NCI-H82 treated with DMSO at 0.1 percent for 48 hours (cell line): ENCODE results near the gene POLR2M.

Experiments
- DNase-seq: peaks from one replicate; lab custom pipeline; 2025; ENCODE audit not compliant: unreplicated experiment; lab: John Stamatoyannopoulos, UW

POLR2M gene

DNA sequence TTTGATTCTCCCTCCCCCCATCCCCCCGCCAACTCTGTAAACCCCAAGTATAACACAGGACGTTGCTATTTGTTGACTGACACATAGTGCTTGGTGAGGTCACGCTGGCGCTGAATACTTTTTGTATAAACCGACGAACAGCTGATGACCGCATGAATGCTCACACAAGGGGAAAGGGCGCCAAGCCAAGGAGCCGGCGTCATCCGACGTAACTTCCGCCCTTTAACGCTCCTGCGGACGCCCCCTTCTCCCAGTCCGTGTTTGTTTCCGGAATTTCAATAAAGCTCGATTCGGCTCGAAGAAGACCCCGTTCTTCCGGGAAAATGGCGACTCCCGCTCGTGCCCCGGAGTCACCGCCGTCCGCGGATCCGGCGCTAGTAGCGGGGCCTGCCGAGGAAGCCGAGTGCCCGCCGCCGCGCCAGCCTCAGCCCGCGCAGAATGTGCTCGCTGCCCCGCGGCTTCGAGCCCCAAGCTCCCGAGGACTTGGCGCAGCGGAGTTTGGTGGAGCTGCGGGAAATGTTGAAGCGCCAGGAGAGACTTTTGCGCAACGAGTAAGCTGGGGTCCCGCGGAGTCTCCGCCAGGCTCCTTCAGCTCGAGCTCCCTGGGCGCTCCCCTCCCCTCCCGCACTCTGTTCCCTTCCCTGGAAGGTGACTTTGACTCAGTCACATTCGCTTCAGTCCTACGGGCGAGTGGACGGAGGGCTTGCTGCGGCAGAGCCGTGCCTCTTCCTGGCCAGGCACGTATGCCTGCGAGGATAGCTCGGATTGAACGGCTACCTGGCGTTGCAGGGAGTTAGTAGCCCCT is at the start of gene POLR2M:
TSS of gene POLR2M (plus strand) at position 310 of the 805 bp plus-strand sequence. CDS start at position 439, 129 bp downstream.
- DNase-seq = peak; percentile 81

DNA sequence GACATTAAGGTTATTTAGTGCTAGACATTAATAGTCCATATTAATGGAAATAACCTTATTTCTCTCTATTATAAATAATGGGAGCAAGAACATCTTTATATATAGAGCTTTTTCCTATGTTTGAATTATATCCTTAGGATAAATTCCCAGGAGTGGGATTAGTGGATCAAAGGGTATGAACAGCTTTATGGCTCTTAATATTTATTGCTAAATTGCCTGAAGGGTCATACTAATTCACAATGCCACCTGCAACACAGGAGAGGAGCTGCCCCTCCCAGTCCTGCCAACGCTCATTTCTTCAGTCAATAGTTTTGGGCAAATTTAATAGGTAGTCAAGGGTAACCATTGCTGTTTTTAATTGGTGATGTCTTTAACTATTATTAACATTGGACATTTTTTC is 48.9 kb upstream of the POLR2M start:
- no peak for DNase-seq

DNA sequence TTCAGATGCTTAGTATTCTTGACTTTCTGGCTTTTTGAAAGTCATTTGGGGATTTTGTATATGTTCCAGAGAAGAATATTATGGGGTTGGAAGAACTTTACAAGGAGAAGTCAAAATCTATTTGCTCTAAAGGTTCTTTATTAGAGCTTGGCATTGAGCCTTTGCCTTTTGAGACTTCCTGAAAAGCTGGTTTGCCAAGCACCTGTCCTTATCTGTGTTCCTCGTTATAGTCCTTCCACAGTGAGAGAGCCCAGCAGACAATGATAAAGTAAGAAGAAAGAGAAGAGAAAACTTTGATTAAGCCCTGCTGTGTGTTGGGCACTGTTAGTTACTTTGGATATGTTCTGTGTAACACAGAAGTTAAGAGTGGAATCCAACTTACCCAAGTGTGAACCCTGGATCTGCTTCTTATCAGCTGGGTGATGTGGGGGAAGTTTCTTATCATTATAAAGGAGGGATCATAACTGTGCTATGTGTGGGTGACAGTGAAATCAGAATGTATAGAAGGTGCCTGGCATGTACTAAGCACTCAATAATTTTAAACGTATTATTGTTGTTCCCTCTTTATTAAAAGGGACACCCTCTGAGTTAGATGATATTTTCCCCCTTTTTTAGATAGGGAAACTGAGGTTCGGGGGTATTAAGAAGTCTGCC is 44.3 kb upstream of the POLR2M start:
- DNase-seq = no peak

DNA sequence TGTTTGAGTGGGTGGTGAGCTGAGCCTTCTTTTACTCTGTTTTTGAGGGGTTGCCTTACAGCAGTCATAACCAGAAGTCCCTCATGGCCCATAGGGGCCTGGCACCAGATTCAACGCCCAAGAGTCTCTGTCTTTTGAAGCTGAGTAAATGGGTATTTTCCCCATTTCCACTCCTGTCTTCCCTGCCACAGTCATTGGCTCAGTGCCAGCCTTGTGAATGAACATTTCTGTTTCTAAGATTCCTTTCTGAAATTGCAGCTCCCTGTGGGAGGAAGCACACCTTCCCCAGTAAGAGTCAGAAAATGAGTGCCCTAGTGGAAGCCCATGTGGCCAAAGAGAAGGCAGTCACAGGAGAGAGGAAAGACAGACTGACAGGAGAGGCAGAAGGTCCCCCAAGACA is 43.7 kb upstream of the POLR2M start:
- DNase-seq = no peak

DNA sequence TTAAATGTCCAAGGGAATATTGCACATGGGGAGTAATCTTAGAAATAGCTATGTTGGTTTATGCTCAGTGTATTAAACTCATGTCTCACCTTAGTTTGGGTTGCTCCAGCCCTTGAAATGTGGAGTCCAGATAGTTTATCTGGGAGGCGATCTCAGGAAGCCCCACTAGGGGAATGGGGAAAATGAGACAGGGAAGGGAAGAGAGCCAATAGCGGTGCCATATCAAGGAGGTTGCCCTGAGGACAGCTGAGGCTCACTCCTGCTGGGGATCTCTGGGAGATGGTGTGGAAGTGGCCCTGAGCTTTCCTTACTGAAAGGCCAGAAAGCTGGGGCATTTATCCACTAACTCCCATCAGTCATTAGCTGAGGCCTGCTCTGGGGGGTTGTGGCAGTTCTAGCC is 43.3 kb upstream of the POLR2M start:
- DNase-seq = no peak

DNA sequence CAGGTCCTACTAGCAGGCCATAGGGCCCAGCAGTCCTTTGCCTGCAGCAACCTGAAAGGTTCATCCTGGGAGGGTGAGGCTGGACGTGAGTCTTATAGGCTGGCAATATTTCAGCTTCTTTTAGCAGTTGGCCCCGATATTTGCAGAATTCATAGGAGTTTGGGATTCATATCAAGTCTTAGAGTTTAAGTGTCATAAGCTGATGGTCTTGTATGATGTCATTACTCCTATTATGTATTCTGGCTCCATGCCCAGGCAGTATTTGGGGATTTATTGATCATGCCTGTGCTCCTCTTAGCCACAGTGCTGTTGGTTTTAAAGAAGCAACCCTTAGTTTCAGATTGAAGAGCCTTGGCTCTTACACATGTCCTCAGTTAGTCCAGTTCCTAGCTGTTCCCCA is 41.3 kb upstream of the POLR2M start:
- no peak for DNase-seq

DNA sequence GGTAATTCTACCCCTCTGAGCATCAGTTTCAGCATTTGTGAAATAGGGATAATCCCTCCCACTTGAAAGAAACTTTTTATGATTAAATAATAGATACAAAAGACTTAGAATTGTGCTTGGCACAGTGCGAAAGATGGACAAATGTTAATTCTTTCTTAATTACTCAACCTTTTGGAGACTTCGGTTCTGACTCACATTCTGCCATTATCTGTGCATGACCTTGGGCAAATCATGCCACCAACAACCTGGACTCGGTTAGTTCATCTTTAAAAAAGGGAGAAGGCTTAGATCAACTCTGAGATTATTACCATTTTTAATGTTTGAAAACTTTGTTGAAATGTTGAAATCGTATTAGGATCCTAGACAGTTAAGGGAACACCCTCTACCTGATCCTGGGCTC is 40.6 kb upstream of the POLR2M start:
- DNase-seq = no peak

DNA sequence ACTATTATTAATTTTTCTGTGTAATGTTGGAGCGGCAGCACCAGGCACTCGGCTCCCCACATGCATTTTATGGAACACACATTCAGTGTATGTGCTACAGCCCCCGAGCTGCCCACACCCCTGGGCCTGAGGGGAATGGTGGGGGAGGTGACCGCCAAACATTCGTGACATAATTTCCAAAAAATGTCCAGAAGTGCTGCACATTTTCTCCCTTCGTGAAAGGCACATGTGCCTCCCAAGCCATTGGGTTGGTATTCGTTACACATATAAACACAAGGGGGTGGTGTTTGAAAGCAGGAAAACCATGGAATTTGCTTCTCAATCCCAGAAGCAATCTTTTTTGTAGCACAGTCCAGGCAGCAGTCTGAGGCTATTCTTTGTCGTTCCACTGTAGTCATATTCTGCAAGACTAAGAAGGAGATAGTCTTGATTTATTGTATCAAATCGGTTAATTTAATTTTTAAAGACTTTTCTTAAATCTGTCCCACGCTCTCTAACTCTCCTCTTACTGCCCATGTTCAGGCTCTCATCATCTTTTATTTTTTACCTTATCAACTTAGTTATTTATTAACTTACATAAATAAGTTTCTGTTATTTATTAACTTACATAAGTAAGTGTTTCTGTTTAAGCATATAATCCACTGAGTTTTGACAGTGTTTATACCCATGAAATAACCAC is 39.2 kb upstream of the POLR2M start:
- no peak for DNase-seq

DNA sequence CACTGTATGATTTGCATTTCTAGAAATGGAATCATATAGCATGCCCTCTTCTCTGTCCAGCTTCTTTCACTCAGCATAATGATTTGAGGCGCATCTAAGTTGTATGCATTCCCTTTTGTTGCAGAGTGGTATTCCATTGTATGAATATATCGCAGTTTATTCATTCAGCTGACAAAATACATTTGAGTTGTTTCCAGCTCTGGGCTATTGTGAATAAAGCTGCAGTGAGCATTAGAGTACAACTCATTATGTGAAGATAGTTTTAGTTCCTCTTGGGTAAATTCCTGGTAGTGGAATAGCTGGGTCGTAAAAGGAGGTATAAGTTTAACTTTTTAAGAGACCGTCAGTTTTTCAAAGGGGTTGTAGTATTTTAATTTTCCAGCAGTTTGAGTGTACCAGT is 38.5 kb upstream of the POLR2M start:
- DNase-seq = no peak

DNA sequence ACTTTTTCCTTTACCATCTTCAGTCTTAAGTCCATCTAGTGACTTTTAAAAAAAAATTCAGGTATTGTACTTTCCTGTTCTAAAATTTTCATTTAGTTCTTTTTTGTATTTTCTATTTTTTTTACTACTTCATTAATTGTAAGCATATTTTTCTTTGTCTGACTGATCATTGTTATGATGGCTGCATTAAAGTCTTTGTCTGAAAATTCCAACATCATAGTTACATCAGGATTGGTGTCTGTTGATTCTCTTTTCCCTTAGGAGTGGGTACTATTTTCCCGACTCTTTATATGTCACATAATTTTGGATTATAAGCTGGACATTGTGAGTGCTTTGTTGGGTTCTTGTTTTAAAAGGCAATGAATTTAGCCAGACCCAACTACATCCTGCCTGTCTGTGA is 34.9 kb upstream of the POLR2M start:
- no peak for DNase-seq

DNA sequence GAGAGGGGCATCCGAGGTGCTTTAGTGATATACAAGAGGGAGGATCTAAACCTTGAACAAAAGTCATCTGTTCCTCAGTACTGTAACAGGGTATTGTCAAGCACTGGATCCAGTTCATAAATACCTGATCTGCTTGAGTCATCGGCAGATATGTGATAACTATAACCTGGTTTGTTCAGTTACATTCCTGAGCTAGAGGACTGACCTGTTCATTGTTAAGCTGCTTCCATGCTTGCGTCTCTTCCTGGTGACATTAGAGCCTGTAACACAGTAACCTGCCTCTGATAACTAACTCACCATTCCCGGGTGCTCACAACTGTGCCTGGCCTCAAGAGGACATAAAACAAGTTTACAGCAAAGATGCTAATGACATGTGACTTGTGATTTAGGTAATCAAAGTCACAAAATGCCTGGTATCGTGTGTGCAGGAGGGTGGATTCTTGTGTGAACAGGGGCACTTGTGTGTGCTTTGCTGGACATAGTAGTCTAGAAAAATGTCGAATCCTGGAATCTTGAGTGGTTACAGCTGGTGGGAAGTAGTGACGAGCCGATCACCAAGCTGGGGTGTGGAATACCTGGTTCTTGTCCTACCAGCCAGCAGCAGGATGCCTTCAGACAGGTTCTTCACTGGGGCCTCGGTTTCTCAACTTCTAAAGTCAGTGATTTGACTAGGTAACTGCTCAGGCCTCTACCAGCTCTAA is 30.9 kb upstream of the POLR2M start:
- DNase-seq = no peak

DNA sequence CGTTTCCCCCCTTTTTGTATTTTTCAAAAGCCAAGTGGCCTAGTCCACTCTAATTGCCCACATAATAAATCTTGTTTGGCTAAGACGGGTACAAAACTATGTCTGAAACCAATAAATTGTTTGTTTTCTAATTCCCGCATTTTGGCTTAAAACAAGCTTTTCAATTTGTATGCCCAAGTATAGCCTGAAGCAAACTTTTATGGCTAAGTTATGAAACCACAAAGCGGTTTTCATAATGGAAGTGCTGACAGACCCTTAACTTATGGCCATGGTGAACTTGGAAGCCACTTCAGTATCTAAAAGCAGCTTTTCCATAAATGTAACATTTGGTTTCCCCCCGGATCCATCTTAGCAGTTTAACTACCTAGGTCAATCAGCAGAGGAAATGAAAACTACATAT is 29.9 kb upstream of the POLR2M start:
- DNase-seq = no peak

DNA sequence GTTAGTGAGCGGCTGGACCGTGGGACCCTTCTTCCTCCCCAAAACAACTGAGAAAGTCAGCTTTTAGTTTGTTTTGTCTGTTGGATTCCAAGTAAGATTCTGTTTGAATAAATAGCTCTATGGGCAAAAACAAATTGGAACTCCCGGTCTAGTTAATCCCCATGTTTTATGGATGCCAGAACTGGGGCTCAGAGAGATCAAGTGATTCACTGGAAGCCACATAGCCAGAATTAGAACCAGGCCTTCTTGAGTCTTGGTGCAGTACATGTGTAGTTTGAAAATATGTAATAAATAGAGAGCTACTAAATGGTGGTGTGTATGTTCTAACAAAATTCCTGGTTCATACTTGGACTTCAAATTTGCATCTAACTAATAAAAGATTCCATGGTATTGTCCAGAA is 29.3 kb upstream of the POLR2M start:
- DNase-seq = no peak

DNA sequence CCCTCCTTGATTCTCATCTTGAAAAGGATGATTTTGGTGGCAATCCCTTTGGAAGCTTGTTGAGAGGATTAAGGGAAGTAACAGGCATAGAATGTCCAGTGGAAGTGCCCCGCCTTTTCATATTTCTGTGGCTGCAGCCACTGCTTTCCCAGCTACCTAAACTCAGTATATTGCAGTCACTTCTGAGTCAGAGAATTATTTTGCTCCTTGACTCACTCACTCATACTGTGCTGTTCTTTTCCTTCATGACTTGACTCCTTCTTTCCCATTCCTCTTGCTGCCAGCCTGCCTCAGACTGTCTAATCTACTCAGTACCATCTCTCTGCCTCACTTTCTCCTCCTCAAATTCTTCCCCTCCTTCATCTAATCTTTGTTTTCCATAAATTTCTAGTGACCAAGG is 26.5 kb upstream of the POLR2M start:
- DNase-seq = no peak

DNA sequence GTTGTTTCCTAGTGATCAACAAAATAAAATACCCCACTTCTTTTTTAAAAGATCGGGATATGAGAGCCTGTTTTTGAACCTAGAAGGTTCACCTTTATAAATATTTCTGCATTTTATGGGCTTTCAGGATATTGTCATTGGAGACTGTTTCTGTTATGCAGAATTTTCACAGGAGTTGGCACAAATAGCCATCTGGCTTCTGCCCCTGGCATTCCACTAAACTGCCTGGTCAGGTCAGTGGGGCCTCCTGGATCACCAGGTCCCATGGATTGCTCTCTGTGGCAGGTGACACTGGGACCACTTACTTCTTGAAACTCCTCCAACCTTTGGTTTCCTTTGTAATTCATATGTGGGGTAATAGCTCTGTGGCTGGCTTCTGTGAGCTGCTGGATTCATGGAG is 25.5 kb upstream of the POLR2M start:
- DNase-seq = no peak

DNA sequence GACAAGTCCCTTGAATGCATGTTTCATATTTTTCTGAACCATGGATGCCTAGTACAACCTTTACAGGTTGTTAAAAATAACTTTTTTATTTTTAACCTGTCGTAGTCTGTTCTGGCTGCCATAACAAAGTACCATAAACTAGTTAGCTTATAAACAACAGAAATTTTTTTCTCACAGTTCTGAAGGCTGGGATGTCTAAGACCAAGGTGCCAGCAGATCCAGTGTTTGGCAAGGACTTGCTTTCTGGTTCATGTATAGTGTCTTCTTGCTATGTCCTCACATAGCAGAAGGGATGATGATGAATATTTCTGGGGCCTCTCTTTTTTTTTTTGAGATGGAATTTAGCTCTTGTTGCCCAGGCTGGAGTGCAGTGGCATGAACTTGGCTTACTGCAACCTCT is 23.0 kb upstream of the POLR2M start:
- no peak for DNase-seq

DNA sequence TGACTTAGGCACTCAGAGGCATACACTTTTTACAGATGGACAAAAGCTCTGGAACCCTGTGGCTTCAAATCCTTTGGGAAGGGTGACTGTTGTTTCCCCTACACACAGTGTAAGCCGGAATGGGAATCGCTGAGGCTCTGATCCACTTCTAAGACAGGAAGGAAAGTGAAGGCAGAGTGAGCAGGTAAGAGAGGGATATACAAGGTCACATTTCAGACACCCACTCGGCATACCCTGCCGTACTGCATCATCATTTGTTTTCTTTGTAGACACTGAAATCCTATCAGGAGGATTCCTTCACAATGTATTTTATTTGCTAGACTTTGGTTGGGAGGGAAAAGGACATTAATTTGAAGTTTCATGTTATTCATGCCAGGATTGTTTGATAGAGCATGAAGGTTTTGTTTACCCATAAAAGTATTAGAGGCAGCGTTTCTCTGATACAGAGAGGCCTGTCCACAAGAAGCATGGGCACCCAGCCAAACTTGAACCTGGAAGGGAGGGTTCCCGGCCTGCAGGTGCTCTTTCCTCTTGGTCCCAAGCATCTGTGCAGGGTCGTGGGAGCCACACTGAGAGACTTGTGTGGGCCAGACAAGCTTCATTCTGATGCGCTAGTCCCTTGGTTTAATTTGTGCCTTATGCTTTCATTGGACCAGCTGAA is 21.9 kb upstream of the POLR2M start:
- DNase-seq = no peak

DNA sequence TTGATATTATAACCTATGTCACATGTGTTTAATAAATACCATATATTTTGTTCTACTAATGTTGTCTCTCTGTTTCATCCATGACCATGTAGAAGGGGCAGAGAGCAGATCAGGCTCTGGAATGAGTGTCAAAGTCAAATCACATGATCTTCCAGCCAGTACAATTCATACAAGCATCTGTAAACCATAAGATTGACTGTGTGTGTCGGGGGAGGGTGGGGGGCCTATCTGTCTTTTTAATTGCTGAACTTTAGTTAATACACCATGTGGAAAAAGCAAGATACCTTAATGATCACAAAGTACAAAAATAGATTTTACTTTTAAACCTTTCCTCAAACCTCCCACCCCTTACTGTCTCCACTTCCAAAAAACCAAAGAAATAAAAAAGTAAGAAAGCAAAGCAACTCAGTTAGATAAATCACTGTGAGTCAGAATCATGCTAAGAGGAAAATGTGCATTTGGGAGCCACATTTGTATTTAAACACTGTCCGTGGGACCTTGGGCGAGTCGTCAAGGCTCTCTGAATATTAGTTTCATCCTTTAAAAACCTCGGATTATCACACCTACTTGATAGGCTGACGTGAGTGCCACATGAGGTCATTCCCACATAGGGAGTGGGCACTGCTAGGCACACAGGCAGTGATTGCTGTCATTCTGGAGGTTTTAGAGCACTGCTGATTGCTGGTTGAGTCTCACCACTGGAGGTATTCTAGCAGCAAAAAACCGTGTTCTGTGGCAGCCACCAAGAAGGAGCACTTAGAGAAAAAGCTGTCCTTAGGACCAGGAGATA is 21.0 kb upstream of the POLR2M start:
- no peak for DNase-seq

DNA sequence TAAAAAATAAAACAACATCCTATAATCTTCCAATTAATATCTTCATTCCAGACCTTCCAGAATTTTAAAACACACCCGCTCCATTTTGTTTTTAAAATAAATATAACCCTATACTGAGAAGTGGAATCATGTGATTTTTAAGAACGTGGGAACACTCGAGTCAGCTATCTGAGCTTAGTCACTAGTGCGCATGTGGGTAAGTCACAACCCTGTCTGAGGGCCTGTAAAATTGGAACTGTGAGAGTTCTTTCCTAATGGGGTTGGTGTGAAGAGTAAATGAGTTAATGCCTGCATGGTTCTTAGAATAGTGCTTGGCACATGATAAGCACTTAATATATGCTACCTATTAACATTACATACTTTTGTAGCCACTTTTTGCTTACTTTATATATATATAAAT is 19.9 kb upstream of the POLR2M start:
- no peak for DNase-seq

DNA sequence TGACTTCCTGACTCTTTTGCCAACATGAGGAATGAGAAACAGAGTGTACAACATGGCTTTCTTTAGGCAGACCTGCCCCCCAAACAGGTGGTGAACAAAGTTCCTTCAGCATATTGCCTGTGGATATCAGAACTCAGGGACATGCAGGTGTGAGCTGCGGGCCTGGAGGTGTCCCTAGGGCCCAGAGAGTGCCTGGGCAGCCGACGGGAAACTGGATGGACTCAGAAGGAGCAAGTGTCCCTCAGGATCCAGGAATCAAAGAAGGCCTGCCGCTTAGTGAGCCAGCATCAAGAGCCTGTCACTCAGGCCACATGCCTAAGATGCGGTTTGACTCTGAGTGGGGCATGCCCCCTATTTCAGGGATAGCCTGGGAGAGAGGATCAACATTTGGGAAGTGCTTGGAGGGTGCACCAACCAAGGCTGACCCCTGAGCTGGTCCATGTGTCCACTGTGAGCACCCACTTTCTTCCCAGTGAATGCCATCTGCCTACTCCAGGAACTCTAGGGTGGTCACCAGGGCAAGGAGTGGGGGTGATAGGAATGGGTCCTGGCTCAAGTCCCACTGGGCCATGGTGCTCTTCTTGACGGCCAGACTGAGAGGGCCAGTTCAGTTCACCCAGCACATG is 16.1 kb upstream of the POLR2M start:
- DNase-seq = no peak
